Mucosa of descending colon (tissue), 3 donors: ENCODE data around the gene WFIKKN2. TPM values are rescaled to one million over a fixed set of nuclear protein-coding genes. Genes with fewer than 3 reads are reported as not detected.

Experiments used
- ATAC-seq: fragments of 200-7000 bp; cut with Tn5 transposase; one replicate; pipeline ENCODE4 v1.9.1; 2020; ENCODE audit warnings: mild to moderate bottlenecking, moderate library complexity
- DNase-seq, 3 donors: peaks; one replicate each; pipeline ENCODE4 v3.0.0-alpha.2; 2020
- H3K36me3 ChIP-seq: fragments of 200-600 bp; one replicate; pipeline ENCODE4 v1.8.0; 2021; ENCODE audit warnings: low read depth, mild to moderate bottlenecking
- H3K4me1 ChIP-seq: fragments of 200-600 bp; one replicate; pipeline ENCODE4 v1.8.0; 2021; ENCODE audit warnings: low read depth, mild to moderate bottlenecking
- H3K4me3 ChIP-seq: fragments of 200-600 bp; one replicate; pipeline ENCODE4 v1.8.0; 2021; ENCODE audit warnings: mild to moderate bottlenecking
- H3K9me3 ChIP-seq: fragments of 200-600 bp; one replicate; pipeline ENCODE4 v1.8.0; 2021; ENCODE audit warnings: mild to moderate bottlenecking
- CTCF ChIP-seq: fragments of 200-600 bp; IDR thresholded peaks from one replicate; pipeline ENCODE4 v1.8.0; 2022; ENCODE audit warnings: antibody characterized with exemption, mild to moderate bottlenecking
- intact Hi-C, 2 donors: fragments of 100-400 bp; cut with DNase I in 1 of 2; cut with micrococcal nuclease in 1 of 2; formaldehyde crosslinking; loops; one replicate each; pipeline versions ENCODE4 v1.11.0 to v1.11.1; 2022; cut with DNase I, micrococcal nuclease
- long read RNA-seq, 2 donors: library from polyadenylated mRNA; unstranded; transcript quantifications; one replicate each; pipeline ENCODE4 v2.0.0, GENCODE V29; 2019 to 2021
- total RNA-seq, 3 donors: library from RNA; stranded (reverse); fragmentation: NEBNext Ultra II Directional in 2 of 3; extraction: Animal tissue kit (Norgen Biotek cat#: 25700) in 2 of 3; gene quantifications; one replicate each; pipeline versions ENCODE4 v1.2.1 to v1.2.4, GENCODE V29; 2021 to 2023
- donor health status: DM: no; HTN: no; CAD: no; lungs with moderate emphysema.
- donor health status: DM: no; HTN: no; CAD: no.
- donor health status: DM: no; HTN: yes; CAD: no.

The WFIKKN2 gene
- under 1 TPM; 0.07 to 0.76 (median 0.17) TPM for total RNA-seq
- long read RNA-seq, donor 1, partial matches to known transcripts: 1 of 4 reads
- long read RNA-seq, donor 1, other reads (novel, unspliced or antisense): 2 of 4 reads
- long read RNA-seq, donor 2: 0 reads

GRCh38 chr17:50835301-50836234 lies at the start of gene WFIKKN2:
WFIKKN2 (plus strand) TSS chr17:50835586; CDS start chr17:50835938, 352 bp downstream.
- no peak for TF ChIP-seq CTCF
- ATAC-seq: peak; percentile 61
- H3K36me3 ChIP-seq: no peaks in the 10 kb centered on the region
- no peak for DNase-seq
- no peaks in the 10 kb centered on the region for H3K9me3 ChIP-seq
- intact Hi-C loops: no loop called here
- H3K4me3 ChIP-seq: no peak within 1 kb of the TSS
- H3K4me1 ChIP-seq: peaks cover 7% of the 10 kb centered on the region

- intact Hi-C loops: loop anchor here (10.0 kb wide), 2 partner anchors 169 to 179 kb away; no protein-coding TSS in a partner anchor
- no peak for TF ChIP-seq CTCF
- Histone ChIP-seq H3K4me1 (no peaks in the 10 kb centered on the region), H3K9me3 (no peaks in the 10 kb centered on the region), H3K4me3 (no peak overlapping the region), H3K36me3 (no peaks in the 10 kb centered on the region)
- ATAC-seq (peak; percentile 12), DNase-seq (peak in 1 of 3 donors; percentile 40)
These were observed 49.3 kb upstream of the WFIKKN2 start for GRCh38 chr17:50785946-50786570.

- intact Hi-C loops: loop anchor here (10.0 kb wide), 2 partner anchors 168 to 178 kb away; no protein-coding TSS in a partner anchor
- TF ChIP-seq CTCF: no peak
- H3K9me3 ChIP-seq: no peaks in the 10 kb centered on the region
- no peak overlapping the region for H3K4me3 ChIP-seq
- no peaks in the 10 kb centered on the region for H3K4me1 ChIP-seq
- H3K36me3 ChIP-seq: no peaks in the 10 kb centered on the region
- DNase-seq (no peak), ATAC-seq (no peak)
These were observed 48.3 kb upstream of the WFIKKN2 start for GRCh38 chr17:50787106-50787505.

GRCh38 chr17:50790618-50791017 lies 44.8 kb upstream of the WFIKKN2 start:
- DNase-seq (no peak), ATAC-seq (no peak)
- Histone ChIP-seq H3K9me3 (no peaks in the 10 kb centered on the region), H3K4me3 (no peak overlapping the region), H3K4me1 (no peaks in the 10 kb centered on the region), H3K36me3 (no peaks in the 10 kb centered on the region)
- intact Hi-C loops: no loop called here
- no peak for TF ChIP-seq CTCF

- no peaks in the 10 kb centered on the region for H3K36me3 ChIP-seq
- H3K4me1 ChIP-seq: no peaks in the 10 kb centered on the region
- no peaks in the 10 kb centered on the region for H3K9me3 ChIP-seq
- DNase-seq (no peak), ATAC-seq (no peak)
- no peak overlapping the region for H3K4me3 ChIP-seq
- TF ChIP-seq CTCF: no peak
- intact Hi-C loops: no loop called here
These were observed 43.3 kb upstream of the WFIKKN2 start for GRCh38 chr17:50792132-50792531.
